GM12878 (cell line): ENCODE data around the gene SNX22. TPM values are rescaled to one million over a fixed set of nuclear protein-coding genes. Genes with fewer than 3 reads are reported as not detected.

Experiments used
- BHLHE40 ChIP-seq, 2 experiments: fragments of 450-650 bp in 1 of 2; IDR thresholded peaks; 2 replicates each; pipeline ENCODE4 v1.6.1; 2011 to 2017; ENCODE audit warnings: low read depth in 2 of 2, borderline replicate concordance in 1 of 2, improper control_type of control experiment in 1 of 2, low read length in 1 of 2, mild to moderate bottlenecking in 1 of 2
- BMI1 ChIP-seq: fragments of 450-650 bp; IDR thresholded peaks from 2 replicates; pipeline ENCODE4 v1.6.1; 2016; ENCODE audit warnings: mild to moderate bottlenecking, moderate library complexity, borderline replicate concordance
- CEBPB ChIP-seq, 2 experiments: fragments of 150-350 bp in 1 of 2; IDR thresholded peaks; 2 replicates each; pipeline ENCODE4 v1.6.1; 2012 to 2014; ENCODE audit warnings: low read depth in 2 of 2, low read length in 2 of 2, borderline replicate concordance in 1 of 2, inconsistent platforms in 1 of 2
- CREB1 ChIP-seq: IDR thresholded peaks from 2 replicates; pipeline ENCODE4 v1.6.1; 2012; ENCODE audit warnings: low read depth, mild to moderate bottlenecking, inconsistent platforms
- GATAD2B ChIP-seq: fragments of 450-650 bp; conservative IDR thresholded peaks from 2 replicates; pipeline ENCODE4 v1.6.1; 2017; ENCODE audit warnings: low read depth, mild to moderate bottlenecking, moderate library complexity
- HDGF ChIP-seq: fragments of 450-650 bp; IDR thresholded peaks from 2 replicates; pipeline ENCODE4 v1.6.1; 2016; ENCODE audit warnings: antibody characterized with exemption
- IKZF2 ChIP-seq, 2 experiments: fragments of 450-650 bp; IDR thresholded peaks; 2 replicates each; pipeline ENCODE4 v1.6.1; 2017; ENCODE audit warnings: mild to moderate bottlenecking in 2 of 2, moderate library complexity in 2 of 2
- NR2C2 ChIP-seq: IDR thresholded peaks from 2 replicates; pipeline ENCODE4 v1.6.1; 2011; ENCODE audit warnings: borderline replicate concordance, low read depth; ENCODE audit not compliant: control insufficient read depth, insufficient read length
- NR2F1 ChIP-seq: fragments of 450-650 bp; conservative IDR thresholded peaks from 2 replicates; pipeline ENCODE4 v1.6.1; 2017; ENCODE audit warnings: mild to moderate bottlenecking
- POLR2AphosphoS5 ChIP-seq: IDR thresholded peaks from 2 replicates; pipeline ENCODE4 v1.6.1; 2011; ENCODE audit warnings: mild to moderate bottlenecking, low read length, inconsistent platforms
- POU2F2 ChIP-seq: IDR thresholded peaks from 3 replicates; pipeline ENCODE4 v1.6.1; 2011; ENCODE audit warnings: low read depth, mild to moderate bottlenecking, low read length, borderline replicate concordance
- RB1 ChIP-seq: fragments of 450-650 bp; formaldehyde crosslinking; IDR thresholded peaks from 2 replicates; pipeline ENCODE4 v1.6.1; 2017; ENCODE audit warnings: mild to moderate bottlenecking, borderline replicate concordance
- SRF ChIP-seq, 2 experiments: IDR thresholded peaks; 2 replicates each; pipeline ENCODE4 v1.6.1; 2011; ENCODE audit warnings: low read depth in 2 of 2, low read length in 2 of 2, mild to moderate bottlenecking in 1 of 2, moderate library complexity in 1 of 2
- SUPT20H ChIP-seq: IDR thresholded peaks from 2 replicates; pipeline ENCODE4 v1.6.1; 2011; ENCODE audit warnings: low read depth, mild to moderate bottlenecking, low read length, moderate library complexity, borderline replicate concordance; ENCODE audit not compliant: control insufficient read depth
- polyA plus RNA-seq, 11 experiments: library from polyadenylated mRNA; depleted of rRNA in 4 of 11; unstranded in 6 of 11; stranded (reverse) in 5 of 11; fragments of >200 nt; fragmentation: Nextera tagmentation in 4 of 11; fragmentation: Illumina TruSeq in 1 of 11; extraction: Ambion mirVana in 4 of 11; extraction: Trizol in 1 of 11; gene quantifications; 1 replicate in 1 of 11; 2 replicates in 10 of 11; pipeline versions ENCODE4 v1.2.1 to v1.2.3, GENCODE V29; 2011 to 2016; ENCODE audit warnings: inconsistent platforms in 2 of 11, missing spikeins in 2 of 11, low read depth in 1 of 11
- total RNA-seq, 4 experiments: library from RNA; depleted of rRNA in 3 of 4; stranded (reverse); fragments of >200 nt in 3 of 4; fragmentation: Illumina TruSeq in 1 of 4; extraction: Trizol in 1 of 4; gene quantifications; 2 replicates each; pipeline versions ENCODE4 v1.2.1 to v1.2.3, GENCODE V29; 2013 to 2021
- TF ChIP-seq, protein P1 (sequence below): IDR thresholded peaks from 2 replicates; pipeline ENCODE4 v1.6.1; 2012; ENCODE audit warnings: low read depth, low read length, improper control_type of control experiment
- TF ChIP-seq, protein P2 (sequence below): IDR thresholded peaks from 2 replicates; pipeline ENCODE4 v1.6.1; 2012; ENCODE audit warnings: low read depth, low read length, improper control_type of control experiment
- TF ChIP-seq, protein P3 (sequence below): fragments of 450-650 bp; formaldehyde crosslinking; IDR thresholded peaks from 2 replicates; pipeline ENCODE4 v1.4.0; 2022; ENCODE audit warnings: mild to moderate bottlenecking, moderate library complexity
- TF ChIP-seq, protein P4 (sequence below): fragments of 450-650 bp; IDR thresholded peaks from 2 replicates; pipeline ENCODE4 v1.6.1; 2017; ENCODE audit warnings: mild to moderate bottlenecking, moderate library complexity
- TF ChIP-seq, protein P5 (sequence below): IDR thresholded peaks from 2 replicates; pipeline ENCODE4 v1.6.1; 2011; ENCODE audit warnings: low read depth, low read length, improper control_type of control experiment, borderline replicate concordance

The SNX22 gene
- total and polyA plus RNA-seq, 10 of the 15 experiments (the other 5 are each of a cell fraction or from before 2014, with no cell fraction given): 4.4 to 29.0 (median 8.7) TPM

DNA sequence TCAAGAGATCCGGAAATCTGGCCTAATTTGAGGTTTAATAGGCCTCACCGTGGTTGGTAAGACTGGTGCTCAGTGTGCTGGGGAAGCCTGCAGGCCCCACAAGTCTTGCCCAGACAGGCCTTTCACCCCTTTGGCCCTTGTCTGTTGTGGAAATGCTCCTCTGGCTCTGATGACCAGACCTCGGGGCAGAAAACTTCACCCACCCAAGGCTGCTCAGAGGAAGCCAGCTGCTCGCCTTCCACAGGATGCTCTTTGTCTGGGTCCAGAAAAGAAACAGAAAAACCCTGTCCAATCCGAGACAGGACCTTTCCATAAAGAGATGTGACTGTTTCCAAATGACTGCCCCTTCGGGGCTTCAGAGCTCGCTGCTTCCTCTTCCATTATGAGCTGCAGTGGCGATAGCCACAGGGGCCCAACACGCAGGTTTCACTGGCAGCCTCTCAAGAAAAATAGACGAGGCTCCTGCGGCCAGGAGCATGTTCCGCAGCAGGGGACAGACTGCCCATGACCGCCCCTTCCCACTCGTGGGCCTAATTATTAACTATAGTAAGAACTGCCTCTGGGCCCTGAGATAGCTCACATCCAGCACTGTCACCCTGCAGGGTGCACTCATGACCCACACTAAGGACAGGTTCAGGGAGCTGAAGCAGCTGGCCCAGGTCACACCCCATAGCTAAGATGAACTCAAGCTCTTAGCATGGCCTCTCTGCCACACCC, 6.8 kb upstream of the SNX22 start (continued):
- TF ChIP-seq, protein P1, sequence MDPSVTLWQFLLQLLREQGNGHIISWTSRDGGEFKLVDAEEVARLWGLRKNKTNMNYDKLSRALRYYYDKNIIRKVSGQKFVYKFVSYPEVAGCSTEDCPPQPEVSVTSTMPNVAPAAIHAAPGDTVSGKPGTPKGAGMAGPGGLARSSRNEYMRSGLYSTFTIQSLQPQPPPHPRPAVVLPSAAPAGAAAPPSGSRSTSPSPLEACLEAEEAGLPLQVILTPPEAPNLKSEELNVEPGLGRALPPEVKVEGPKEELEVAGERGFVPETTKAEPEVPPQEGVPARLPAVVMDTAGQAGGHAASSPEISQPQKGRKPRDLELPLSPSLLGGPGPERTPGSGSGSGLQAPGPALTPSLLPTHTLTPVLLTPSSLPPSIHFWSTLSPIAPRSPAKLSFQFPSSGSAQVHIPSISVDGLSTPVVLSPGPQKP: no peak
- no peak for TF ChIP-seq SUPT20H
- peak; percentile 86 for TF ChIP-seq NR2F1
- TF ChIP-seq, protein P2, sequence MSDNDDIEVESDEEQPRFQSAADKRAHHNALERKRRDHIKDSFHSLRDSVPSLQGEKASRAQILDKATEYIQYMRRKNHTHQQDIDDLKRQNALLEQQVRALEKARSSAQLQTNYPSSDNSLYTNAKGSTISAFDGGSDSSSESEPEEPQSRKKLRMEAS: no peak
- peak in 1 of 2 experiments; percentile 9; a peak in 2 of 4 replicates for TF ChIP-seq BHLHE40 (IDR thresholded peaks at IDR 0.05; ENCODE audit: borderline replicate concordance in 1 of 2, low read depth in 2 of 2, low read length in 1 of 2)
- no peak for TF ChIP-seq HDGF
- TF ChIP-seq BMI1: no peak
- TF ChIP-seq POLR2AphosphoS5: peak; percentile 55; the same call in 1 of the 2 replicates
- TF ChIP-seq, protein P3, sequence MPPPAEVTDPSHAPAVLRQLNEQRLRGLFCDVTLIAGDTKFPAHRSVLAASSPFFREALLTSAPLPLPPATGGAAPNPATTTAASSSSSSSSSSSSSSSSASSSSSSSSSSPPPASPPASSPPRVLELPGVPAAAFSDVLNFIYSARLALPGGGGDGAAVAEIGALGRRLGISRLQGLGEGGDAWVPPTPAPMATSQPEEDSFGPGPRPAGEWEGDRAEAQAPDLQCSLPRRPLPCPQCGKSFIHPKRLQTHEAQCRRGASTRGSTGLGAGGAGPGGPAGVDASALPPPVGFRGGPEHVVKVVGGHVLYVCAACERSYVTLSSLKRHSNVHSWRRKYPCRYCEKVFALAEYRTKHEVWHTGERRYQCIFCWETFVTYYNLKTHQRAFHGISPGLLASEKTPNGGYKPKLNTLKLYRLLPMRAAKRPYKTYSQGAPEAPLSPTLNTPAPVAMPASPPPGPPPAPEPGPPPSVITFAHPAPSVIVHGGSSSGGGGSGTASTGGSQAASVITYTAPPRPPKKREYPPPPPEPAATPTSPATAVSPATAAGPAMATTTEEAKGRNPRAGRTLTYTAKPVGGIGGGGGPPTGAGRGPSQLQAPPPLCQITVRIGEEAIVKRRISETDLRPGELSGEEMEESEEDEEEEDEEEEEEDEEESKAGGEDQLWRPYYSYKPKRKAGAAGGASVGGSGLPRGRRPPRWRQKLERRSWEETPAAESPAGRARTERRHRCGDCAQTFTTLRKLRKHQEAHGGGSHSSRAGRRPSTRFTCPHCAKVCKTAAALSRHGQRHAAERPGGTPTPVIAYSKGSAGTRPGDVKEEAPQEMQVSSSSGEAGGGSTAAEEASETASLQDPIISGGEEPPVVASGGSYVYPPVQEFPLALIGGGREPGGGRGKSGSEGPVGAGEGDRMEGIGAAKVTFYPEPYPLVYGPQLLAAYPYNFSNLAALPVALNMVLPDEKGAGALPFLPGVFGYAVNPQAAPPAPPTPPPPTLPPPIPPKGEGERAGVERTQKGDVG (CRISPR knock-in tag): no peak
- TF ChIP-seq GATAD2B: peak; percentile 64
- 0 out of 2 replicates have a peak, but pooled peaks have one; percentile 15 for TF ChIP-seq CREB1
- TF ChIP-seq, protein P4, sequence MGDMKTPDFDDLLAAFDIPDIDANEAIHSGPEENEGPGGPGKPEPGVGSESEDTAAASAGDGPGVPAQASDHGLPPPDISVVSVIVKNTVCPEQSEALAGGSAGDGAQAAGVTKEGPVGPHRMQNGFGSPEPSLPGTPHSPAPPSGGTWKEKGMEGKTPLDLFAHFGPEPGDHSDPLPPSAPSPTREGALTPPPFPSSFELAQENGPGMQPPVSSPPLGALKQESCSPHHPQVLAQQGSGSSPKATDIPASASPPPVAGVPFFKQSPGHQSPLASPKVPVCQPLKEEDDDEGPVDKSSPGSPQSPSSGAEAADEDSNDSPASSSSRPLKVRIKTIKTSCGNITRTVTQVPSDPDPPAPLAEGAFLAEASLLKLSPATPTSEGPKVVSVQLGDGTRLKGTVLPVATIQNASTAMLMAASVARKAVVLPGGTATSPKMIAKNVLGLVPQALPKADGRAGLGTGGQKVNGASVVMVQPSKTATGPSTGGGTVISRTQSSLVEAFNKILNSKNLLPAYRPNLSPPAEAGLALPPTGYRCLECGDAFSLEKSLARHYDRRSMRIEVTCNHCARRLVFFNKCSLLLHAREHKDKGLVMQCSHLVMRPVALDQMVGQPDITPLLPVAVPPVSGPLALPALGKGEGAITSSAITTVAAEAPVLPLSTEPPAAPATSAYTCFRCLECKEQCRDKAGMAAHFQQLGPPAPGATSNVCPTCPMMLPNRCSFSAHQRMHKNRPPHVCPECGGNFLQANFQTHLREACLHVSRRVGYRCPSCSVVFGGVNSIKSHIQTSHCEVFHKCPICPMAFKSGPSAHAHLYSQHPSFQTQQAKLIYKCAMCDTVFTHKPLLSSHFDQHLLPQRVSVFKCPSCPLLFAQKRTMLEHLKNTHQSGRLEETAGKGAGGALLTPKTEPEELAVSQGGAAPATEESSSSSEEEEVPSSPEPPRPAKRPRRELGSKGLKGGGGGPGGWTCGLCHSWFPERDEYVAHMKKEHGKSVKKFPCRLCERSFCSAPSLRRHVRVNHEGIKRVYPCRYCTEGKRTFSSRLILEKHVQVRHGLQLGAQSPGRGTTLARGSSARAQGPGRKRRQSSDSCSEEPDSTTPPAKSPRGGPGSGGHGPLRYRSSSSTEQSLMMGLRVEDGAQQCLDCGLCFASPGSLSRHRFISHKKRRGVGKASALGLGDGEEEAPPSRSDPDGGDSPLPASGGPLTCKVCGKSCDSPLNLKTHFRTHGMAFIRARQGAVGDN: peak; percentile 55; the same call in 1 of the 2 replicates
- no peak for TF ChIP-seq RB1
- TF ChIP-seq CEBPB (IDR thresholded peaks at IDR 0.05; ENCODE audit: borderline replicate concordance in 1 of 2, low read depth in 2 of 2, low read length in 2 of 2): no peak
- TF ChIP-seq, protein P5, sequence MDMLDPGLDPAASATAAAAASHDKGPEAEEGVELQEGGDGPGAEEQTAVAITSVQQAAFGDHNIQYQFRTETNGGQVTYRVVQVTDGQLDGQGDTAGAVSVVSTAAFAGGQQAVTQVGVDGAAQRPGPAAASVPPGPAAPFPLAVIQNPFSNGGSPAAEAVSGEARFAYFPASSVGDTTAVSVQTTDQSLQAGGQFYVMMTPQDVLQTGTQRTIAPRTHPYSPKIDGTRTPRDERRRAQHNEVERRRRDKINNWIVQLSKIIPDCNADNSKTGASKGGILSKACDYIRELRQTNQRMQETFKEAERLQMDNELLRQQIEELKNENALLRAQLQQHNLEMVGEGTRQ: peak; percentile 3; the same call in 1 of the 2 replicates
- peak; percentile 65 to 70; a peak in 2 of 4 replicates for TF ChIP-seq IKZF2 (IDR thresholded peaks at IDR 0.05)
- TF ChIP-seq SRF (IDR thresholded peaks at IDR 0.05; ENCODE audit: low read depth in 2 of 2, low read length in 2 of 2): peak in 1 of 2 experiments; percentile 55; a peak in 2 of 4 replicates
- TF ChIP-seq NR2C2: no peak
- no peak; the same call in 2 of the 3 replicates for TF ChIP-seq POU2F2
